Activated CD8-positive, alpha-beta T cell treated with anti-CD3 and anti-CD28 coated beads for 36 hours (primary cell): ENCODE measurements around the gene PRDM8. TPM values are rescaled to one million over a fixed set of nuclear protein-coding genes. Genes with fewer than 3 reads are reported as not detected.

ENCODE experiments used
- ATAC-seq: fragments of 200-7000 bp; cut with Tn5 transposase; one replicate; pipeline ENCODE4 v1.10.0; 2021; ENCODE audit warnings: mild to moderate bottlenecking, moderate library complexity
- CTCF ChIA-PET: fragments of 350-600 bp; sonication (Branson Sonifier 250); formaldehyde crosslinking; loops from one replicate; lab custom pipeline; 2021; ENCODE audit warnings: antibody characterized with exemption; lab: Charles Lee
- POLR2A ChIA-PET: fragments of 350-600 bp; sonication (Branson Sonifier 250); formaldehyde crosslinking; loops from one replicate; lab custom pipeline; 2021; ENCODE audit warnings: antibody characterized with exemption; lab: Charles Lee
- DNase-seq: peaks from one replicate; pipeline ENCODE4 v3.0.0-alpha.2; 2020
- H3K27ac Mint-ChIP-seq: one replicate; pipeline ENCODE4 v1.8.0; 2021; ENCODE audit warnings: mild to moderate bottlenecking, mixed read lengths
- H3K27me3 Mint-ChIP-seq: one replicate; pipeline ENCODE4 v1.8.0; 2021; ENCODE audit warnings: mixed read lengths
- H3K36me3 Mint-ChIP-seq: one replicate; pipeline ENCODE4 v1.8.0; 2021; ENCODE audit warnings: low read depth, mixed read lengths
- H3K4me1 Mint-ChIP-seq: one replicate; pipeline ENCODE4 v1.8.0; 2021; ENCODE audit warnings: low read depth, mixed read lengths
- H3K4me3 Mint-ChIP-seq: one replicate; pipeline ENCODE4 v1.8.0; 2021; ENCODE audit warnings: mild to moderate bottlenecking, moderate library complexity, mixed read lengths
- H3K9me3 Mint-ChIP-seq: one replicate; pipeline ENCODE4 v1.8.0; 2021; ENCODE audit warnings: mixed read lengths
- intact Hi-C: fragments of 100-400 bp; cut with micrococcal nuclease; formaldehyde crosslinking; loops from one replicate; pipeline ENCODE4 v1.10.0; 2022
- total RNA-seq, 2 experiments: library from RNA; stranded (reverse); gene quantifications; one replicate each; pipeline ENCODE4 v1.2.3, GENCODE V29; 2021
- TF ChIP-seq, protein P1 (sequence below): fragments of 200-600 bp; IDR thresholded peaks from one replicate; pipeline ENCODE4 v1.8.0; 2022; ENCODE audit warnings: antibody characterized with exemption, mild to moderate bottlenecking

Gene PRDM8
- total RNA-seq, 2 experiments from 2014 or later: 2.8 to 3.2 TPM

- H3K27ac Mint-ChIP-seq: no peak overlapping the region
- H3K27me3 Mint-ChIP-seq: peaks cover 13% of the 10 kb centered on the region
- H3K9me3 Mint-ChIP-seq: no peaks in the 10 kb centered on the region
- CTCF ChIA-PET: interaction anchor here (0.6 to 11.8 kb wide), 5 partner anchors 8 to 61 kb away, joined by 3 to 153 read pairs (median 19); partner anchors contain the start of gene PRDM8
- POLR2A ChIA-PET: interaction anchor here (2.1 kb wide), 1 partner anchor 12 kb away, joined by 8 read pairs; no protein-coding TSS in a partner anchor
- peaks cover 11% of the 10 kb centered on the region for H3K4me1 Mint-ChIP-seq
- H3K4me3 Mint-ChIP-seq: no peak overlapping the region
- DNase-seq (no peak), ATAC-seq (no peak)
- TF ChIP-seq, protein P1, sequence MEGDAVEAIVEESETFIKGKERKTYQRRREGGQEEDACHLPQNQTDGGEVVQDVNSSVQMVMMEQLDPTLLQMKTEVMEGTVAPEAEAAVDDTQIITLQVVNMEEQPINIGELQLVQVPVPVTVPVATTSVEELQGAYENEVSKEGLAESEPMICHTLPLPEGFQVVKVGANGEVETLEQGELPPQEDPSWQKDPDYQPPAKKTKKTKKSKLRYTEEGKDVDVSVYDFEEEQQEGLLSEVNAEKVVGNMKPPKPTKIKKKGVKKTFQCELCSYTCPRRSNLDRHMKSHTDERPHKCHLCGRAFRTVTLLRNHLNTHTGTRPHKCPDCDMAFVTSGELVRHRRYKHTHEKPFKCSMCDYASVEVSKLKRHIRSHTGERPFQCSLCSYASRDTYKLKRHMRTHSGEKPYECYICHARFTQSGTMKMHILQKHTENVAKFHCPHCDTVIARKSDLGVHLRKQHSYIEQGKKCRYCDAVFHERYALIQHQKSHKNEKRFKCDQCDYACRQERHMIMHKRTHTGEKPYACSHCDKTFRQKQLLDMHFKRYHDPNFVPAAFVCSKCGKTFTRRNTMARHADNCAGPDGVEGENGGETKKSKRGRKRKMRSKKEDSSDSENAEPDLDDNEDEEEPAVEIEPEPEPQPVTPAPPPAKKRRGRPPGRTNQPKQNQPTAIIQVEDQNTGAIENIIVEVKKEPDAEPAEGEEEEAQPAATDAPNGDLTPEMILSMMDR: no peak
- H3K36me3 Mint-ChIP-seq: no peaks in the 10 kb centered on the region
- intact Hi-C loops: no loop called here
Measured at GRCh38 chr4:80188457-80188800, 8.9 kb upstream of the PRDM8 start.

DNA sequence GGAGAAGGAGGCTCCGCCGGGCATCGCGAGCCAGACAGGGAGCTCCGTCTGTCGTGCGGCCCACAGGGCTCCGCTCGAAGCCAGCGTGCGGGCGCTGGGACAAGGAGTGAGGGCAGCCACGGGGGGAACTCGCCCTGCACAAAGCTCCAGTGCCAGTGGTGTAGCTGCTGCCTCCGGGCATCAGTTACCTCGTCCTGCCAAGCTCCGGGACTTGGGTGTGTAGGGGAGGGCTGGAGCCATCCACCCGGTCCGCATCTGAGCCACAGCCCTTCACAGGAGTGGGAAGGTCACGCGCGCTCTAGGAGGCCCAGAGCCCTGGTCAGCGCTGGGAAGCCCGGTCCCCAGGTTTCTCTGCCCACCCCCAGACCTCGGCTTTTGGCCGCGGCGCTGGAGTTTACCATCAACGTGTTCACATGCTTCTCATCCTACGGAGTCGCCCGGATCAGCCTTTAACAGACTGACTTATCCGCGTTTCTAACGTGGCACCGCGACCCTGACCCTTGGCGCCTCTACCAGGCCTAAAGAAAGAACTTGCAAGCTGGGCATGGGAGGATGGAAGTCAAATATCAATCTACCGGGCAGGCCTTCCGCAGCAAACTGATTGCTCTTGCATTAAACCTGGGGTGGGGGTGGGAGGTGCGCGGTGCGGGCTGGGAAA lies 8.4 kb upstream of the PRDM8 start:
- CTCF ChIA-PET: interaction anchor here (0.6 to 11.8 kb wide), 4 partner anchors 14 to 62 kb away, joined by 3 to 153 read pairs (median 12); no protein-coding TSS in a partner anchor
- POLR2A ChIA-PET: interaction anchor here (2.1 kb wide), 1 partner anchor 11 kb away, joined by 8 read pairs; no protein-coding TSS in a partner anchor
- no peak overlapping the region for H3K27ac Mint-ChIP-seq
- DNase-seq (no peak), ATAC-seq (no peak)
- TF ChIP-seq, protein P1: no peak
- intact Hi-C loops: no loop called here
- peaks cover 11% of the 10 kb centered on the region for H3K4me1 Mint-ChIP-seq
- peaks cover 15% of the 10 kb centered on the region for H3K27me3 Mint-ChIP-seq
- no peaks in the 10 kb centered on the region for H3K9me3 Mint-ChIP-seq
- no peak overlapping the region for H3K4me3 Mint-ChIP-seq
- no peaks in the 10 kb centered on the region for H3K36me3 Mint-ChIP-seq

- DNase-seq: no peak
- intact Hi-C loops: no loop called here
- peaks cover 16% of the 10 kb centered on the region for H3K27me3 Mint-ChIP-seq
- no peaks in the 10 kb centered on the region for H3K36me3 Mint-ChIP-seq
- H3K27ac Mint-ChIP-seq: no peak overlapping the region
- CTCF ChIA-PET: interaction anchor here (1.4 to 3.0 kb wide), 2 partner anchors 13 to 18 kb away, joined by 4 to 19 read pairs; no protein-coding TSS in a partner anchor
- no peaks in the 10 kb centered on the region for H3K9me3 Mint-ChIP-seq
- H3K4me3 Mint-ChIP-seq: no peak overlapping the region
- peaks cover 11% of the 10 kb centered on the region for H3K4me1 Mint-ChIP-seq
- POLR2A ChIA-PET: interaction anchor here (2.1 kb wide), 1 partner anchor 10 kb away, joined by 8 read pairs; no protein-coding TSS in a partner anchor
- TF ChIP-seq, protein P1: no peak
- no peak for ATAC-seq
Measured at GRCh38 chr4:80189581-80189955, 7.7 kb upstream of the PRDM8 start.

- CTCF ChIA-PET: interaction anchor here (3.0 kb wide), 1 partner anchor 12 kb away, joined by 19 read pairs; no protein-coding TSS in a partner anchor
- H3K27me3 Mint-ChIP-seq: peaks cover 17% of the 10 kb centered on the region
- no peak overlapping the region for H3K27ac Mint-ChIP-seq
- H3K4me1 Mint-ChIP-seq: peaks cover 9% of the 10 kb centered on the region
- no peak for DNase-seq
- POLR2A ChIA-PET: interaction anchor here (2.1 kb wide), 1 partner anchor 10 kb away, joined by 8 read pairs; no protein-coding TSS in a partner anchor
- no peak overlapping the region for H3K4me3 Mint-ChIP-seq
- TF ChIP-seq, protein P1: no peak
- intact Hi-C loops: no loop called here
- no peaks in the 10 kb centered on the region for H3K36me3 Mint-ChIP-seq
- ATAC-seq: no peak
- H3K9me3 Mint-ChIP-seq: no peaks in the 10 kb centered on the region
Measured at GRCh38 chr4:80189956-80190677, 7.2 kb upstream of the PRDM8 start.
